HCT116 (cell line): ENCODE results near the gene BBS12. TPM values are rescaled to one million over a fixed set of nuclear protein-coding genes. Genes with fewer than 3 reads are reported as not detected.
A peak's percentile ranks its signal among the peaks of the same experiment; 100 is the strongest.

Source experiments
- ATAC-seq: fragments of 200-7000 bp; cut with Tn5 transposase; 2 replicates; pipeline ENCODE4 v1.9.1; 2020; ENCODE audit warnings: mild to moderate bottlenecking, moderate library complexity
- BruUV-seq: library from RNA; stranded (reverse); fragments of 400-500 nt; replicated peaks from 2 replicates; lab custom pipeline; 2021; lab: Mats Ljungman, UMichigan
- CTCF ChIA-PET: fragments of 300-600 bp; sonication (Branson Sonifier 250); formaldehyde crosslinking; loops from one replicate; lab custom pipeline; 2021; ENCODE audit warnings: antibody characterized with exemption; lab: Charles Lee
- POLR2A ChIA-PET: fragments of 300-600, 350-600 bp; sonication (Branson Sonifier 250); formaldehyde crosslinking; loops from one replicate; lab custom pipeline; 2021; ENCODE audit warnings: antibody characterized with exemption; lab: Charles Lee
- RAD21 ChIA-PET, 2 experiments: fragments of 300-600 bp; sonication (Branson Sonifier 250); formaldehyde crosslinking; loops; one replicate each; lab custom pipeline; 2023; ENCODE audit warnings: low total read pairs in 2 of 2; ENCODE audit not compliant: uncharacterized antibody in 2 of 2, unreplicated experiment in 2 of 2, low non-redundant PET in 1 of 2; lab: Charles Lee
- DNase-seq: peaks from one replicate; pipeline ENCODE4 v3.0.0-alpha.2; 2010; ENCODE audit warnings: low read depth, low spot score
- H2AFZ ChIP-seq: fragments of 200-600 bp; shearing (Covaris generic), sonication (generic); 2 replicates; pipeline ENCODE4 v1.6.1; 2017; ENCODE audit warnings: low read depth, mixed run types, mixed read lengths, antibody characterized with exemption, low read length; ENCODE audit not compliant: poor library complexity, severe bottlenecking
- H3K27ac ChIP-seq: 2 replicates; pipeline ENCODE4 v1.5.1; 2012; ENCODE audit warnings: low read depth, low read length
- H3K27me3 ChIP-seq: fragments of 200-600 bp; sonication (generic); 2 replicates; pipeline ENCODE4 v1.6.1; 2016; ENCODE audit warnings: mixed run types, low read length, mixed read lengths; ENCODE audit not compliant: insufficient read depth
- H3K36me3 ChIP-seq, 2 experiments: fragments of 200-500 bp in 1 of 2; fragments of 200-600 bp in 1 of 2; sonication (Bioruptor generic) in 1 of 2; sonication (generic) in 1 of 2; 2 replicates each; pipeline versions ENCODE4 v1.5.1 to v1.6.1; 2014 to 2016; ENCODE audit warnings: low read length in 2 of 2, inconsistent platforms in 1 of 2, mixed read lengths in 1 of 2, mixed run types in 1 of 2; ENCODE audit not compliant: insufficient read depth in 2 of 2, control insufficient read depth in 1 of 2
- H3K4me1 ChIP-seq, 2 experiments: fragments of 200-600 bp in 1 of 2; sonication (generic) in 1 of 2; 2 replicates each; pipeline versions ENCODE4 v1.5.1 to v1.6.1; 2012 to 2017; ENCODE audit warnings: low read length in 2 of 2, inconsistent platforms in 1 of 2, mild to moderate bottlenecking in 1 of 2, mixed read lengths in 1 of 2, mixed run types in 1 of 2, moderate library complexity in 1 of 2; ENCODE audit not compliant: insufficient read depth in 2 of 2, control insufficient read depth in 1 of 2
- H3K4me2 ChIP-seq: fragments of 200-600 bp; sonication (generic); 2 replicates; pipeline ENCODE4 v1.6.1; 2017; ENCODE audit warnings: mixed run types, low read length, mixed read lengths
- H3K4me3 ChIP-seq, 2 experiments: fragments of 200-600 bp in 1 of 2; sonication (generic) in 1 of 2; replicated peaks in 1 of 2; 2 replicates each; pipeline ENCODE4 v1.5.1; 2011 to 2016; ENCODE audit warnings: low read length in 2 of 2, control low read depth in 1 of 2, low read depth in 1 of 2, mild to moderate bottlenecking in 1 of 2, mixed read lengths in 1 of 2, mixed run types in 1 of 2
- H3K79me2 ChIP-seq: fragments of 200-600 bp; sonication (generic); 2 replicates; pipeline ENCODE4 v1.6.1; 2017; ENCODE audit warnings: mild to moderate bottlenecking, mixed run types, low read length, moderate library complexity, mixed read lengths; ENCODE audit not compliant: insufficient read depth
- H3K9ac ChIP-seq: fragments of 200-600 bp; sonication (generic); 2 replicates; pipeline ENCODE4 v1.6.1; 2016; ENCODE audit warnings: low read length, mixed read lengths
- H3K9me2 ChIP-seq: fragments of 200-600 bp; sonication (generic), shearing (Covaris generic); 2 replicates; pipeline ENCODE4 v1.6.1; 2017; ENCODE audit warnings: mixed run types, mild to moderate bottlenecking, moderate library complexity; ENCODE audit not compliant: insufficient read depth
- H3K9me3 ChIP-seq, 2 experiments: fragments of 200-500 bp in 1 of 2; fragments of 200-600 bp in 1 of 2; sonication (Bioruptor generic) in 1 of 2; sonication (generic) in 1 of 2; 2 replicates each; pipeline ENCODE4 v1.6.1; 2014 to 2017; ENCODE audit warnings: low read length in 2 of 2, mixed read lengths in 2 of 2, inconsistent platforms in 1 of 2, low read depth in 1 of 2, mild to moderate bottlenecking in 1 of 2, mixed run types in 1 of 2, moderate library complexity in 1 of 2; ENCODE audit not compliant: control insufficient read depth in 1 of 2, insufficient read depth in 1 of 2
- H4K20me1 ChIP-seq: fragments of 200-600 bp; sonication (generic), shearing (Covaris generic); 2 replicates; pipeline ENCODE4 v1.6.1; 2017; ENCODE audit warnings: mixed run types, mild to moderate bottlenecking, moderate library complexity; ENCODE audit not compliant: insufficient read depth
- CEBPB ChIP-seq: IDR thresholded peaks from 2 replicates; pipeline ENCODE4 v1.6.1; 2012; ENCODE audit warnings: low read depth
- intact Hi-C: fragments of 100-400 bp; cut with micrococcal nuclease; formaldehyde crosslinking; loops from 2 replicates; pipeline ENCODE4 v1.10.0; 2022
- total RNA-seq: library from RNA; stranded (reverse); gene quantifications from one replicate; pipeline ENCODE4 v1.2.1, GENCODE V29; 2021; ENCODE audit not compliant: unreplicated experiment
- TF ChIP-seq, protein P1 (sequence below): IDR thresholded peaks from 2 replicates; pipeline ENCODE4 v1.6.1; 2012; ENCODE audit warnings: low read depth
- TF ChIP-seq, protein P2 (sequence below), 3 experiments: fragments of 200-600 bp in 1 of 3; sonication (generic) in 1 of 3; IDR thresholded peaks in 2 of 3; conservative IDR thresholded peaks in 1 of 3; 2 replicates each; pipeline ENCODE4 v1.5.1; 2012 to 2017; ENCODE audit warnings: low read depth in 2 of 3, low read length in 2 of 3, antibody characterized with exemption in 1 of 3, borderline replicate concordance in 1 of 3, control low read depth in 1 of 3, mild to moderate bottlenecking in 1 of 3, mixed read lengths in 1 of 3, mixed run types in 1 of 3, moderate library complexity in 1 of 3; ENCODE audit not compliant: insufficient read depth in 1 of 3

Gene BBS12
- total RNA-seq, 1 experiment from 2014 or later: 2.1 TPM

DNA sequence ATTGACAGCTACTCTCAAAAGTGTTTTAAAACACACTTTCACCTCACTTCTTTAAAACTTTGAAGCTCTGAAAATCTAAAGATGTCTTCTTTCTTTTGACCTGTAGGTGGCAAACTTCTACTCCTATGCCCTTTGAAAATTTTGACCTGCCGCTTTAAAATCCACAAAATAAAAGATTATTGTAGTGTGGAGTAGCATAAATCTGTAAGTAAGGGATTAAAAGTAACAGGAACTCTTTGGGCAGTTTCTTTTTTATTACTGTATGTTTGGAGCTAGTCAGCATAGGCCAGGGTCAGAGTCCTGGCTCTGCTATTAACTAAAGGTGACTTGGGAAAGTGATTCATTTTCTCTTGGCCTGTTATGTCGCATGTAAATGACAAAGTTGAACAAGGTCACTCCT is 25.5 kb downstream of the BBS12 start (continued):
- TF ChIP-seq, protein P1, sequence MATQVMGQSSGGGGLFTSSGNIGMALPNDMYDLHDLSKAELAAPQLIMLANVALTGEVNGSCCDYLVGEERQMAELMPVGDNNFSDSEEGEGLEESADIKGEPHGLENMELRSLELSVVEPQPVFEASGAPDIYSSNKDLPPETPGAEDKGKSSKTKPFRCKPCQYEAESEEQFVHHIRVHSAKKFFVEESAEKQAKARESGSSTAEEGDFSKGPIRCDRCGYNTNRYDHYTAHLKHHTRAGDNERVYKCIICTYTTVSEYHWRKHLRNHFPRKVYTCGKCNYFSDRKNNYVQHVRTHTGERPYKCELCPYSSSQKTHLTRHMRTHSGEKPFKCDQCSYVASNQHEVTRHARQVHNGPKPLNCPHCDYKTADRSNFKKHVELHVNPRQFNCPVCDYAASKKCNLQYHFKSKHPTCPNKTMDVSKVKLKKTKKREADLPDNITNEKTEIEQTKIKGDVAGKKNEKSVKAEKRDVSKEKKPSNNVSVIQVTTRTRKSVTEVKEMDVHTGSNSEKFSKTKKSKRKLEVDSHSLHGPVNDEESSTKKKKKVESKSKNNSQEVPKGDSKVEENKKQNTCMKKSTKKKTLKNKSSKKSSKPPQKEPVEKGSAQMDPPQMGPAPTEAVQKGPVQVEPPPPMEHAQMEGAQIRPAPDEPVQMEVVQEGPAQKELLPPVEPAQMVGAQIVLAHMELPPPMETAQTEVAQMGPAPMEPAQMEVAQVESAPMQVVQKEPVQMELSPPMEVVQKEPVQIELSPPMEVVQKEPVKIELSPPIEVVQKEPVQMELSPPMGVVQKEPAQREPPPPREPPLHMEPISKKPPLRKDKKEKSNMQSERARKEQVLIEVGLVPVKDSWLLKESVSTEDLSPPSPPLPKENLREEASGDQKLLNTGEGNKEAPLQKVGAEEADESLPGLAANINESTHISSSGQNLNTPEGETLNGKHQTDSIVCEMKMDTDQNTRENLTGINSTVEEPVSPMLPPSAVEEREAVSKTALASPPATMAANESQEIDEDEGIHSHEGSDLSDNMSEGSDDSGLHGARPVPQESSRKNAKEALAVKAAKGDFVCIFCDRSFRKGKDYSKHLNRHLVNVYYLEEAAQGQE: no peak

DNA sequence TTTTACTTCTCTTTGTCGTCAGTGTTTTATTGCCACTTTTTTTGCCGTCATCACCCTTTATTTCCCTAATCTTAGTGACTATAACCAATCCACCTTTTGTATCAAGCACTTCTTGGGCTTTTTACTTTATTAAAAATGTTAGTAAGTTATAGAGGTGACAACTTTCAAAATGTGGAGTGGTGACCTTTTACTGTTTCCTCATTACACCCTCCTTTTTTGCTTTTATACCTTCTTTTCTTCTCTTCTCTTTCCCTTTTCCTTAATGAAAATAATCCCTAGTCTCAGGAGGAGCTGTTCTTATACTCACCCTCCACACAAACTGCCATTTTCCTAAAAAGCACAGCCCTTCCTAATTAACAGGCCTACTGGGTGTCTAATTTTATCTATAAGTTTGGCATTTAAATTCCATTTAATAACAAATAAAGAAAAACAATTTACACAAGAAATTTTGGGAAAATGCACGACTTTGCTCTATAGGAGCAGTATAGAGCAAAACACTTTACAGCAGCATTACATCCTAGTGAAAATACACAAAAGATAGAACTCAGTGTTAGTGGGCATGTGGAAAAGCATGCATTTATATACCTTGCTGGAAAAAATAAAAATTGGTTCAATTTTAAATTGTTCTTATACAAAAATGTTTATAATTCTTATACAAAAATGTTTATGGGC is 27.3 kb downstream of the BBS12 start:
- intact Hi-C loops: loop anchor here (5.0 kb wide), 1 partner anchor 338 kb away; no protein-coding TSS in a partner anchor
- TF ChIP-seq, protein P2, sequence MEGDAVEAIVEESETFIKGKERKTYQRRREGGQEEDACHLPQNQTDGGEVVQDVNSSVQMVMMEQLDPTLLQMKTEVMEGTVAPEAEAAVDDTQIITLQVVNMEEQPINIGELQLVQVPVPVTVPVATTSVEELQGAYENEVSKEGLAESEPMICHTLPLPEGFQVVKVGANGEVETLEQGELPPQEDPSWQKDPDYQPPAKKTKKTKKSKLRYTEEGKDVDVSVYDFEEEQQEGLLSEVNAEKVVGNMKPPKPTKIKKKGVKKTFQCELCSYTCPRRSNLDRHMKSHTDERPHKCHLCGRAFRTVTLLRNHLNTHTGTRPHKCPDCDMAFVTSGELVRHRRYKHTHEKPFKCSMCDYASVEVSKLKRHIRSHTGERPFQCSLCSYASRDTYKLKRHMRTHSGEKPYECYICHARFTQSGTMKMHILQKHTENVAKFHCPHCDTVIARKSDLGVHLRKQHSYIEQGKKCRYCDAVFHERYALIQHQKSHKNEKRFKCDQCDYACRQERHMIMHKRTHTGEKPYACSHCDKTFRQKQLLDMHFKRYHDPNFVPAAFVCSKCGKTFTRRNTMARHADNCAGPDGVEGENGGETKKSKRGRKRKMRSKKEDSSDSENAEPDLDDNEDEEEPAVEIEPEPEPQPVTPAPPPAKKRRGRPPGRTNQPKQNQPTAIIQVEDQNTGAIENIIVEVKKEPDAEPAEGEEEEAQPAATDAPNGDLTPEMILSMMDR (IDR thresholded peaks at IDR 0.05 in 2 of 3, conservative IDR thresholded peaks at IDR 0.05 in 1 of 3; ENCODE audit: borderline replicate concordance in 1 of 3, insufficient read depth in 1 of 3, low read depth in 2 of 3, low read length in 2 of 3): peak in 2 of 3 experiments; percentile 20 to 42; a peak in 3 of 6 replicates
- TF ChIP-seq CEBPB: no peak
- H3K9me3 ChIP-seq: no peaks in the 10 kb centered on the region
- no peak overlapping the region for H3K9ac ChIP-seq
- ChIA-PET CTCF (interaction anchor here (2.6 kb wide), 1 partner anchor 154 kb away, joined by 29 read pairs; no protein-coding TSS in a partner anchor), POLR2A (no interaction called here), RAD21 (no interaction called here)
- H3K4me3 ChIP-seq: no peak overlapping the region
- ATAC-seq (peak; percentile 49; the same call in 1 of the 2 replicates), DNase-seq (no peak)
- no TSS peak for BruUV-seq
- H3K79me2 ChIP-seq: no peaks in the 10 kb centered on the region
- H3K9me2 ChIP-seq: no peaks in the 10 kb centered on the region
- peaks cover 0 to 8% of the 10 kb centered on the region in 2 experiments; a peak in 2 of 4 replicates for H3K4me1 ChIP-seq
- H3K36me3 ChIP-seq: no peaks in the 10 kb centered on the region
- no peaks in the 10 kb centered on the region for H3K27me3 ChIP-seq
- peak overlapping the region; percentile 52 for H2AFZ ChIP-seq
- no peak overlapping the region for H3K27ac ChIP-seq
- H4K20me1 ChIP-seq: no peaks in the 10 kb centered on the region
- H3K4me2 ChIP-seq: no peak overlapping the region
